Lung (tissue), 12 donors: Measurements from ENCODE around the gene C19orf53. TPM values are rescaled to one million over a fixed set of nuclear protein-coding genes. Genes with fewer than 3 reads are reported as not detected.

ENCODE experiments used
- ATAC-seq: fragments of 200-7000 bp; cut with Tn5 transposase; one replicate; pipeline ENCODE4 v1.9.1; 2020; ENCODE audit warnings: moderate number of reproducible peaks; ENCODE audit not compliant: insufficient read depth, low FRiP score
- DNase-seq, 3 donors: peaks; one replicate each; pipeline ENCODE4 v3.0.0-alpha.2; 2013 to 2017
- H3K27ac ChIP-seq, 2 donors: one replicate each; pipeline ENCODE4 v1.5.1; 2013; ENCODE audit warnings: mild to moderate bottlenecking in 2 of 2, moderate library complexity in 2 of 2, control low read depth in 1 of 2, inconsistent platforms in 1 of 2, low read depth in 1 of 2, low read length in 1 of 2
- H3K27me3 ChIP-seq, 3 donors: one replicate each; pipeline ENCODE4 v1.5.1; 2013; ENCODE audit warnings: low read length in 2 of 3; ENCODE audit not compliant: control insufficient read depth in 3 of 3, insufficient read depth in 3 of 3
- H3K36me3 ChIP-seq, 4 donors: one replicate each; pipeline ENCODE4 v1.5.1; 2013; ENCODE audit warnings: low read length in 4 of 4, mild to moderate bottlenecking in 1 of 4, moderate library complexity in 1 of 4; ENCODE audit not compliant: control insufficient read depth in 4 of 4, insufficient read depth in 4 of 4
- H3K4me1 ChIP-seq, 5 donors: one replicate each; pipeline ENCODE4 v1.5.1; 2013; ENCODE audit warnings: low read length in 5 of 5, mild to moderate bottlenecking in 2 of 5, moderate library complexity in 1 of 5; ENCODE audit not compliant: control insufficient read depth in 5 of 5, insufficient read depth in 5 of 5
- H3K4me3 ChIP-seq: one replicate; pipeline ENCODE4 v1.5.1; 2013; ENCODE audit warnings: mild to moderate bottlenecking, control low read depth, moderate library complexity
- H3K9ac ChIP-seq, 2 donors: one replicate each; pipeline ENCODE4 v1.5.1; 2013; ENCODE audit warnings: low read length in 2 of 2, control low read depth in 1 of 2; ENCODE audit not compliant: insufficient read depth in 1 of 2
- H3K9me3 ChIP-seq, 4 donors: one replicate each; pipeline ENCODE4 v1.5.1; 2013; ENCODE audit warnings: low read length in 3 of 4, mild to moderate bottlenecking in 1 of 4, moderate library complexity in 1 of 4; ENCODE audit not compliant: control insufficient read depth in 4 of 4, insufficient read depth in 3 of 4
- WGBS, 2 donors: extraction: QIAGEN DNeasy Blood & Tissue Kit; methylation state at CpG; one replicate each; pipeline ENCODE4 v1.1.7; 2013; 5-methylcytosine and 5-hydroxymethylcytosine counted together
- polyA plus RNA-seq, 2 donors: library from polyadenylated mRNA; stranded (reverse); fragments of 200-250 nt; gene quantifications; one replicate each; pipeline ENCODE4 v1.2.1, GENCODE V29; 2013
- total RNA-seq, 2 donors: library from RNA; depleted of rRNA in 1 of 2; stranded (reverse); fragments of >200 nt in 1 of 2; gene quantifications; one replicate each; pipeline ENCODE4 v1.2.1, GENCODE V29; 2014 to 2021
- TF ChIP-seq, protein P1 (sequence below): IDR thresholded peaks from 2 replicates; pipeline ENCODE4 v1.5.1; 2012; ENCODE audit warnings: mild to moderate bottlenecking; ENCODE audit errors: control extremely low read depth, extremely low read depth
- donor health status: control.
- donor health status: control.
- donor health status: Bipolar disorder and iron deficiency.
- donor health status: healthy.
- donor health status: DM: yes; HTN: yes; CAD: no.

The C19orf53 gene
- total and polyA plus RNA-seq, 4 donors, result 62.6 to 251 (median 111) TPM

DNA sequence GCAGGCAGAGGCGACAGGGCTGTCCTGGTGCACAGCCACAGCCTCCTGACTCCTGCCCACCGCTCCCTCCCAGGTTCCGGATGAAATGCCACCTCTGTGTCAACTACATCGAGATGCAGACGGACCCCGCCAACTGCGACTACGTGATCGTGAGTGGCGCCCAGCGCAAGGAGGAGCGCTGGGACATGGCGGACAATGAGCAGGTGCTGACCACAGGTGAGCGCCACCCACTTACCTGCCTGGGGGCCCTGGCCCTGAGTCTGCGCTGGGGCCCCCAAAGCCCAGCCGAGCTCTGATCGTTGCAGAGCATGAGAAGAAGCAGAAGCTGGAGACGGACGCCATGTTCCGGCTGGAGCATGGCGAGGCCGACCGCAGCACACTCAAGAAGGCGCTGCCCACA lies 15.5 kb upstream of the C19orf53 start:
- Histone ChIP-seq H3K36me3 (peaks cover 31 to 73% (median 42%) of the 10 kb centered on the region in 4 donors), H3K27me3 (no peaks in the 10 kb centered on the region), H3K27ac (no peak overlapping the region), H3K4me1 (no peaks in the 10 kb centered on the region), H3K4me3 (no peak overlapping the region), H3K9me3 (peaks cover 0 to 2% (median 0%) of the 10 kb centered on the region in 4 donors), H3K9ac (no peak overlapping the region)
- DNase-seq (no peak), ATAC-seq (no peak)
- WGBS, 2 donors, result 97% methylated on average over 24 of the region's 24 CpGs
- TF ChIP-seq, protein P1, sequence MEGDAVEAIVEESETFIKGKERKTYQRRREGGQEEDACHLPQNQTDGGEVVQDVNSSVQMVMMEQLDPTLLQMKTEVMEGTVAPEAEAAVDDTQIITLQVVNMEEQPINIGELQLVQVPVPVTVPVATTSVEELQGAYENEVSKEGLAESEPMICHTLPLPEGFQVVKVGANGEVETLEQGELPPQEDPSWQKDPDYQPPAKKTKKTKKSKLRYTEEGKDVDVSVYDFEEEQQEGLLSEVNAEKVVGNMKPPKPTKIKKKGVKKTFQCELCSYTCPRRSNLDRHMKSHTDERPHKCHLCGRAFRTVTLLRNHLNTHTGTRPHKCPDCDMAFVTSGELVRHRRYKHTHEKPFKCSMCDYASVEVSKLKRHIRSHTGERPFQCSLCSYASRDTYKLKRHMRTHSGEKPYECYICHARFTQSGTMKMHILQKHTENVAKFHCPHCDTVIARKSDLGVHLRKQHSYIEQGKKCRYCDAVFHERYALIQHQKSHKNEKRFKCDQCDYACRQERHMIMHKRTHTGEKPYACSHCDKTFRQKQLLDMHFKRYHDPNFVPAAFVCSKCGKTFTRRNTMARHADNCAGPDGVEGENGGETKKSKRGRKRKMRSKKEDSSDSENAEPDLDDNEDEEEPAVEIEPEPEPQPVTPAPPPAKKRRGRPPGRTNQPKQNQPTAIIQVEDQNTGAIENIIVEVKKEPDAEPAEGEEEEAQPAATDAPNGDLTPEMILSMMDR, result no peak

DNA sequence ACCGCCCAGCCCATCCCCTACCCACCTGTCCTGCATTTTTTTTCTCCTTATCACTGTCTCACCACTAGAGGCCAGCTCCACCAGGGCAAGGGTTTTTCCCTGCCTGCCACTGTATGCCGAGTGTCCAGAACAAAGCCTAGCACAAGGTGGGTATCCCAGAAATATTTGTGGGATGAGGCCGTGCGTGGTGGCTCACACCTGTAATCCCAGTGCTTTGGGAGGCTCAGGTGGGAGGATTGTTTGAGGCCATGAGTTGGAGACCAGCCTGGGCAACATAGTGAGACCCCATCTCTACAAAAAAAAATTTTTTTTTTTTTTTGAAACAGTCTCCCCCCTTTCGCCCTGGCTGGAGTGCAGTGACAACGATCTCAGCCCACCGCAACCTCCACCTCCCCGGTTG lies 12.8 kb upstream of the C19orf53 start:
- Histone ChIP-seq H3K36me3 (peaks cover 14 to 52% (median 25%) of the 10 kb centered on the region in 4 donors), H3K4me1 (peaks cover 0 to 8% (median 0%) of the 10 kb centered on the region in 5 donors), H3K27ac (no peak overlapping the region), H3K9me3 (peaks cover 0 to 2% (median 0%) of the 10 kb centered on the region in 4 donors), H3K27me3 (no peaks in the 10 kb centered on the region), H3K4me3 (no peak overlapping the region), H3K9ac (no peak overlapping the region)
- ATAC-seq, result no peak
- TF ChIP-seq, protein P1, result no peak
- WGBS, 2 donors, result 98% methylated on average over 8 of the region's 8 CpGs
- DNase-seq, result no peak

DNA sequence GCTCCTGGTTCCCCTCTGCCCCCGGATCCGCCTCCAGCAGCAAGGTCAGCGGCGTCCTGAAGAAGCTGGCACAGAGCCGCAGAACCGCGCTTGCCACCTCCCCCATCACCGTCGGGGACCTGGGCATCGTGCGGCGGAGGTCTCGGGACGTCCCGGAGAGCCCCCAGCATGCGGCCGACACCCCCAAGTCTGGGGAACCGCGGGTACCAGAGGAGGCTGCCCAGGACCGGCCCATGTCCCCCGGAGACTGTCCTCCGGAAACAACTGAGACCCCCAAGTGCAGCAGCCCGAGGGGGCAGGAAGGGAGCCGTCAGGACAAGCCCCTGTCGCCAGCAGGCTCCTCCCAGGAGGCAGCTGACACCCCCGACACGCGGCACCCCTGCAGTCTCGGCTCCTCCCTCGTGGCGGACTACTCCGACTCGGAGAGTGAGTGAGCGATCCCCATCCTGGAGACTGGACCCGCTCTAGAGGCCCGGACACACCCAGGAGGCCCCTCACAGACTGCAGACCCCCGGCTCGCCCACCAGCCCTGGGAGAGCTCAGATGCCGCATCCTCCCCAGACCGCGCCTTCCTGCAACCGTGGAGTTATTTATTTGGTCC lies 11.5 kb upstream of the C19orf53 start:
- H3K9ac ChIP-seq, result no peak overlapping the region
- no peak overlapping the region for H3K27ac ChIP-seq
- peaks cover 0 to 8% (median 0%) of the 10 kb centered on the region in 5 donors for H3K4me1 ChIP-seq
- TF ChIP-seq, protein P1, result no peak
- H3K36me3 ChIP-seq, result peaks cover 13 to 41% (median 23%) of the 10 kb centered on the region in 4 donors
- no peak for ATAC-seq
- H3K4me3 ChIP-seq, result no peak overlapping the region
- no peak for DNase-seq
- 91 to 96% methylated on average over 40 to 42 of the region's 42 CpGs for WGBS, 2 donors
- no peaks in the 10 kb centered on the region for H3K27me3 ChIP-seq
- peaks cover 0 to 2% (median 0%) of the 10 kb centered on the region in 4 donors for H3K9me3 ChIP-seq
